K562 (cell line): Measurements from ENCODE around the gene RAB3IP. TPM values are rescaled to one million over a fixed set of nuclear protein-coding genes. Genes with fewer than 3 reads are reported as not detected.

Experiments
- BMI1 ChIP-seq: fragments of 150-350 bp; IDR thresholded peaks from 2 replicates; pipeline ENCODE4 v1.6.1; 2014; ENCODE audit warnings: low read length
- CBX2 ChIP-seq: fragments of 200-600 bp; sonication (generic); IDR thresholded peaks from one replicate; pipeline ENCODE4 v1.6.1; 2012; ENCODE audit warnings: mild to moderate bottlenecking, low read length, inconsistent platforms; ENCODE audit not compliant: insufficient read depth, poor library complexity, severe bottlenecking
- CUX1 ChIP-seq: fragments of 200-800 bp; sonication (Bioruptor generic); IDR thresholded peaks from 2 replicates; pipeline ENCODE4 v1.6.1; 2016; ENCODE audit warnings: missing genetic modification characterization, missing compliant biosample characterization
- DACH1 ChIP-seq: fragments of 450-650 bp; IDR thresholded peaks from 2 replicates; pipeline ENCODE4 v1.6.1; 2018; ENCODE audit not compliant: partially characterized antibody
- HCFC1 ChIP-seq: IDR thresholded peaks from 2 replicates; pipeline ENCODE4 v1.6.1; 2012; ENCODE audit warnings: low read depth, low read length, improper control_type of control experiment
- KDM5B ChIP-seq: fragments of 200-600 bp; sonication (generic); IDR thresholded peaks from 2 replicates; pipeline ENCODE4 v1.6.1; 2012; ENCODE audit warnings: low read depth, mild to moderate bottlenecking, moderate library complexity, low read length, control low read depth, inconsistent platforms; ENCODE audit not compliant: insufficient replicate concordance
- MEF2D ChIP-seq: conservative IDR thresholded peaks from 2 replicates; pipeline ENCODE4 v1.6.1; 2016; ENCODE audit warnings: low read depth, missing genetic modification characterization, missing compliant biosample characterization
- MNT ChIP-seq, 2 experiments: fragments of 450-650 bp; conservative IDR thresholded peaks; 2 replicates each; pipeline ENCODE4 v1.6.1; 2017; ENCODE audit warnings: mild to moderate bottlenecking in 2 of 2, moderate library complexity in 2 of 2
- PHF20 ChIP-seq: fragments of 450-650 bp; IDR thresholded peaks from 2 replicates; pipeline ENCODE4 v1.6.1; 2018; ENCODE audit not compliant: partially characterized antibody
- SNAPC5 ChIP-seq: fragments of 250-450 bp; sonication (Bioruptor Pico); IDR thresholded peaks from 2 replicates; pipeline ENCODE4 v1.8.0; 2021; ENCODE audit warnings: moderate library complexity, mild to moderate bottlenecking, inconsistent platforms
- SNIP1 ChIP-seq: fragments of 450-650 bp; IDR thresholded peaks from 2 replicates; pipeline ENCODE4 v1.7.1; 2017; ENCODE audit warnings: low read depth, mild to moderate bottlenecking
- TCF7 ChIP-seq: sonication (generic); IDR thresholded peaks from 2 replicates; pipeline ENCODE4 v1.6.1; 2016; ENCODE audit warnings: antibody characterized with exemption, borderline replicate concordance
- ZNF518B ChIP-seq: fragments of 250-450 bp; sonication (Bioruptor Pico); IDR thresholded peaks from 2 replicates; pipeline ENCODE4 v1.5.0; 2021; ENCODE audit warnings: mild to moderate bottlenecking, moderate library complexity
- ZNF57 ChIP-seq: fragments of 450-650 bp; formaldehyde crosslinking; IDR thresholded peaks from 2 replicates; pipeline ENCODE4 v1.4.0; 2020; ENCODE audit warnings: mild to moderate bottlenecking, moderate library complexity
- ZNF589 ChIP-seq: fragments of 200-800 bp; sonication (Bioruptor generic); IDR thresholded peaks from 2 replicates; pipeline ENCODE4 v1.6.1; 2016; ENCODE audit warnings: low read depth, missing genetic modification characterization, missing compliant biosample characterization
- polyA plus RNA-seq, 8 experiments: library from polyadenylated mRNA; depleted of rRNA in 4 of 8; stranded (reverse) in 5 of 8; unstranded in 3 of 8; fragments of >200 nt; fragmentation: Nextera tagmentation in 2 of 8; fragmentation: Illumina TruSeq in 1 of 8; extraction: Ambion mirVana in 2 of 8; extraction: Trizol in 1 of 8; gene quantifications; 2 replicates each; pipeline versions ENCODE4 v1.2.1 to v1.2.3, GENCODE V29; 2011 to 2014; ENCODE audit warnings: inconsistent platforms in 1 of 8, missing spikeins in 1 of 8
- total RNA-seq, 7 experiments: library from RNA; depleted of rRNA in 6 of 7; stranded (reverse); fragments of >200 nt in 6 of 7; fragmentation: Illumina TruSeq in 2 of 7; extraction: Trizol in 2 of 7; gene quantifications; 2 replicates each; pipeline versions ENCODE4 v1.2.1 to v1.2.3, GENCODE V29; 2011 to 2021; ENCODE audit warnings: low replicate concordance in 1 of 7

RAB3IP gene
- total and polyA plus RNA-seq, 9 of the 15 experiments (the other 6 are each of a cell fraction or from before 2014, with no cell fraction given) = 5.6 to 25.5 (median 11.3) TPM

- TF ChIP-seq SNIP1 (no peak), HCFC1 (peak; percentile 18; the same call in 1 of the 2 replicates), CUX1 (no peak), TCF7 (no peak), DACH1 (no peak), ZNF589 (CRISPR knock-in tag) (no peak), CBX2 (no peak), PHF20 (no peak), ZNF57 (CRISPR knock-in tag) (no peak), ZNF518B (CRISPR knock-in tag) (no peak), BMI1 (no peak), MEF2D (no peak), KDM5B (peak; percentile 25), SNAPC5 (CRISPR knock-in tag) (no peak), MNT (conservative IDR thresholded peaks at IDR 0.05) (0 out of 4 replicates have a peak, but pooled peaks of 1 of the 2 experiments have one; percentile 20)
Observed at GRCh38 chr12:69738351-69739286, at the start of gene RAB3IP (continued).
